ENCODE measurements around the gene SLCO3A1.

Gene SLCO3A1

GRCh38 chr15:91885054-91885453 is 31.5 kb downstream of the SLCO3A1 start:
- DNase-seq: no peak

- peak; percentile 30 for DNase-seq
These were observed 32.3 kb downstream of the SLCO3A1 start for GRCh38 chr15:91885714-91886270.

GRCh38 chr15:91886878-91887277 is 33.4 kb downstream of the SLCO3A1 start:
- DNase-seq: no peak

GRCh38 chr15:91887321-91887720 is 33.8 kb downstream of the SLCO3A1 start:
- no peak for DNase-seq

GRCh38 chr15:91887921-91888373 is 34.4 kb downstream of the SLCO3A1 start:
- no peak for DNase-seq

GRCh38 chr15:91889111-91889815 is 35.8 kb downstream of the SLCO3A1 start:
- no peak for DNase-seq

GRCh38 chr15:91890614-91891013 is 37.1 kb downstream of the SLCO3A1 start:
- DNase-seq: no peak

GRCh38 chr15:91891101-91891500 is 37.6 kb downstream of the SLCO3A1 start:
- DNase-seq: no peak

- no peak for DNase-seq
These were observed 38.4 kb downstream of the SLCO3A1 start for GRCh38 chr15:91891788-91892345.

- no peak for DNase-seq
These were observed 38.9 kb downstream of the SLCO3A1 start for GRCh38 chr15:91892436-91892835.

GRCh38 chr15:91894606-91895005 is 41.1 kb downstream of the SLCO3A1 start:
- no peak for DNase-seq

GRCh38 chr15:91895051-91895450 is 41.5 kb downstream of the SLCO3A1 start:
- DNase-seq: no peak

- no peak for DNase-seq
These were observed 43.0 kb downstream of the SLCO3A1 start for GRCh38 chr15:91896341-91897055.

- DNase-seq: no peak
These were observed 44.3 kb downstream of the SLCO3A1 start for GRCh38 chr15:91897585-91898372.

- no peak for DNase-seq
These were observed 45.3 kb downstream of the SLCO3A1 start for GRCh38 chr15:91898843-91899242.

- DNase-seq: no peak
These were observed 51.4 kb downstream of the SLCO3A1 start for GRCh38 chr15:91904942-91905341.

GRCh38 chr15:91908391-91908790 is 54.9 kb downstream of the SLCO3A1 start:
- DNase-seq: no peak

GRCh38 chr15:91909111-91909510 is 55.6 kb downstream of the SLCO3A1 start:
- no peak for DNase-seq

- DNase-seq: no peak
These were observed 56.1 kb downstream of the SLCO3A1 start for GRCh38 chr15:91909574-91909973.

- no peak for DNase-seq
These were observed 58.3 kb downstream of the SLCO3A1 start for GRCh38 chr15:91911844-91912243.

- no peak for DNase-seq
These were observed 58.8 kb downstream of the SLCO3A1 start for GRCh38 chr15:91912336-91912735.

- DNase-seq: no peak
These were observed 60.1 kb downstream of the SLCO3A1 start for GRCh38 chr15:91913560-91913959.

- no peak for DNase-seq
These were observed 62.1 kb downstream of the SLCO3A1 start for GRCh38 chr15:91915576-91915975.
